GM12892 (cell line): ENCODE measurements around the gene ARHGAP22.

Experiments
- POLR2A ChIP-seq: IDR thresholded peaks from 2 replicates; pipeline ENCODE4 v1.6.1; 2011; ENCODE audit warnings: low read depth, low read length, control low read depth
- TAF1 ChIP-seq: IDR thresholded peaks from 2 replicates; pipeline ENCODE4 v1.6.1; 2011; ENCODE audit warnings: low read depth, mild to moderate bottlenecking, control low read depth, low read length, borderline replicate concordance

GRCh38 chr10:48608279-48608681 lies 3.4 kb upstream of the ARHGAP22 start:
- TF ChIP-seq POLR2A = no peak
- no peak for TF ChIP-seq TAF1
